Naive thymus-derived CD8-positive, alpha-beta T cell (primary cell): ENCODE measurements around the gene ROGDI. TPM values are rescaled to one million over a fixed set of nuclear protein-coding genes. Genes with fewer than 3 reads are reported as not detected.
A peak's percentile ranks its signal among the peaks of the same experiment; 100 is the strongest.

Experiments used
- ATAC-seq, 2 donors: fragments of 150-1000 bp; cut with Tn5 transposase in 1 of 2; sonication (Bioruptor Pico), chemical (Tn5 transposase) in 1 of 2; 1 replicate in 1 of 2; 2 replicates in 1 of 2; pipeline ENCODE4 v1.10.0; 2021; ENCODE audit warnings: mild to moderate bottlenecking in 2 of 2, moderate library complexity in 2 of 2
- POLR2A ChIA-PET: fragments of 350-600 bp; sonication (Branson Sonifier 250); formaldehyde crosslinking; loops from one replicate; lab custom pipeline; 2021; ENCODE audit warnings: antibody characterized with exemption; lab: Charles Lee
- DNase-seq, 10 donors: peaks; one replicate each; pipeline versions ENCODE4 v3.0.0 to v3.0.0-alpha.2; 2020 to 2022
- H3K27ac Mint-ChIP-seq, 10 donors: one replicate each; pipeline ENCODE4 v1.8.0; 2020 to 2022; ENCODE audit warnings: mild to moderate bottlenecking in 10 of 10, mixed read lengths in 10 of 10, moderate library complexity in 4 of 10, inconsistent platforms in 1 of 10
- H3K27me3 Mint-ChIP-seq, 5 donors: one replicate each; pipeline ENCODE4 v1.8.0; 2021 to 2022; ENCODE audit warnings: mixed read lengths in 5 of 5
- H3K36me3 Mint-ChIP-seq, 3 donors: one replicate each; pipeline ENCODE4 v1.8.0; 2020 to 2022; ENCODE audit warnings: mixed read lengths in 3 of 3, mild to moderate bottlenecking in 2 of 3, inconsistent platforms in 1 of 3
- H3K4me1 Mint-ChIP-seq, 4 donors: one replicate each; pipeline ENCODE4 v1.8.0; 2021 to 2022; ENCODE audit warnings: mixed read lengths in 4 of 4
- H3K4me3 Mint-ChIP-seq, 10 donors: one replicate each; pipeline ENCODE4 v1.8.0; 2020 to 2022; ENCODE audit warnings: mild to moderate bottlenecking in 10 of 10, mixed read lengths in 10 of 10, moderate library complexity in 6 of 10, inconsistent platforms in 1 of 10
- H3K9me3 Mint-ChIP-seq, 9 donors: one replicate each; pipeline ENCODE4 v1.8.0; 2020 to 2022; ENCODE audit warnings: mixed read lengths in 9 of 9, mild to moderate bottlenecking in 3 of 9, inconsistent platforms in 1 of 9, moderate library complexity in 1 of 9
- polyA plus RNA-seq, 3 donors: library from polyadenylated mRNA; unstranded; fragments of 300-500 nt; fragmentation: Illumina TruSeq; gene quantifications; one replicate each; pipeline ENCODE4 v1.2.3, GENCODE V29; 2021
- total RNA-seq, 8 experiments: library from RNA in 2 of 8; stranded (reverse) in 2 of 8; gene quantifications; one replicate each; pipeline ENCODE4 v1.2.3 and lab custom pipeline; 2021 to 2026

Gene ROGDI
- total and polyA plus RNA-seq, 5 experiments from 2014 or later, result 7.8 to 12.6 (median 11.8) TPM

DNA sequence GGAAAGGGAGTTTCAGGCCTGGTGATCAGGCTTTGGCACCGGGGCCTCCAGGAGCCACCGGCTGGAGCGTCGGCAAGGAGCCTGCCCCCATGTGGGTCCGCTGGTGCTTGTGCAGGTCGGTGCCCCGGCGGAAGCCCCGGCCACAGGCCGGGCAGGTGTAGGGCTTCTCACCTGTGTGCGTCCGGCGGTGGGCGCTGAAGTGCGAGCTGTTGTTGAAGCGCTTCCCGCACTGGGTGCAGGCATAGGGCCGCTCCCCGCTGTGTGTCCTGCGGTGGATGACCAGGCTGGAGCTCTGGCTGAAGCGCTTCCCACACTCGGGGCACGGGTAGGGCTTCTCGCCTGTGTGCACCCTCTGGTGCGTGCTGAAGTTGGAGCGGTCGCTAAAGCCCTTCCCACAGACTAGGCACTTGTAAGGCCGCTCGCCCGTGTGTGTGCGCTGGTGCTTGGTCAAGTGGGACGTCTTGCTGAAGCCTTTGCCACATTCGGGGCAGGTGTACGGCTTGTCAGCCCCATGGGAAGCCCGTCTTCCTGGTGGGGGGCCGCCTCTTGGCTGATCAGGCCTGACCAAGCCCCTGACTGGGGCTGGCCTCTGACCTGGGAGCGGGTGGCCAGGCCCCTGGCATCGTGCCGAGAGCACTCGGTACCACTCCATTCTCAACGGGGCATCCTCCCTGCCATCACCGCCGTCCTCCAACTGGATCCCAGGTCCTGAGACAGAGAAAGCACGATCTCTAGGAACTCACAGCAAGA lies 49.9 kb downstream of the ROGDI start:
- H3K9me3 Mint-ChIP-seq, result no peaks in the 10 kb centered on the region
- peaks cover 0 to 56% (median 12%) of the 10 kb centered on the region in 3 donors for H3K36me3 Mint-ChIP-seq

DNA sequence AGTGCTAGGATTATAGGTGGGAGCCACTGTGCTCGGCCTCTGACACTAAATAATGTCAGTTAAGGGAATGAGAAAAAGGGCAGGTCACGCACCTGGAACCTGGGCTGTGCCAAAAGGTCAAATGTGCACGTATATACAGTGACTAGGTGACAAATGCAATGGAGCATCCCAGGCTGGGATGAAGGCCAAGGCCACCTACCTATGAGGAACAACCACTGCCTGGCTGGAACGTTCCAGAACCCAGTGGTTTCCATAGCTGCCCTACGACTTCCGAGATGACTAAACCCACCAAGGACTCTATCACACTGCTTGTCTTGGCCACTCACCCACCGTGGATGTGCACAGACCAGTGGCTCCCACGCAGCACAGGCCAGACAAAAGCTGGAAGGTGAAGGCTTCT lies 51.5 kb downstream of the ROGDI start:
- DNase-seq, result no peak
- H3K36me3 Mint-ChIP-seq, result peaks cover 0 to 43% (median 11%) of the 10 kb centered on the region in 3 donors
- H3K4me1 Mint-ChIP-seq, result peaks cover 6 to 22% (median 15%) of the 10 kb centered on the region in 4 donors
- POLR2A ChIA-PET, result interaction anchor here (1.6 kb wide), 1 partner anchor 14 kb away, joined by 6 read pairs; no protein-coding TSS in a partner anchor
- no peaks in the 10 kb centered on the region for H3K27me3 Mint-ChIP-seq
- peak overlapping the region in 1 of 10 donors; percentile 31 for H3K27ac Mint-ChIP-seq
- H3K9me3 Mint-ChIP-seq, result no peaks in the 10 kb centered on the region
- no peak overlapping the region for H3K4me3 Mint-ChIP-seq
- no peak for ATAC-seq

More for the DNA sequence above, 49.9 kb downstream of the ROGDI start:
- POLR2A ChIA-PET, result interaction anchor here (0.6 to 1.3 kb wide), 2 partner anchors 18 to 333 kb away, joined by 4 read pairs; partner anchors contain the start of gene DNAAF8
- Mint-ChIP-seq H3K27me3 (no peaks in the 10 kb centered on the region), H3K27ac (peak overlapping the region in 1 of 10 donors; percentile 21), H3K4me3 (no peak overlapping the region), H3K4me1 (peaks cover 3 to 13% (median 8%) of the 10 kb centered on the region in 4 donors)
- no peak for DNase-seq
- ATAC-seq, result no peak

DNA sequence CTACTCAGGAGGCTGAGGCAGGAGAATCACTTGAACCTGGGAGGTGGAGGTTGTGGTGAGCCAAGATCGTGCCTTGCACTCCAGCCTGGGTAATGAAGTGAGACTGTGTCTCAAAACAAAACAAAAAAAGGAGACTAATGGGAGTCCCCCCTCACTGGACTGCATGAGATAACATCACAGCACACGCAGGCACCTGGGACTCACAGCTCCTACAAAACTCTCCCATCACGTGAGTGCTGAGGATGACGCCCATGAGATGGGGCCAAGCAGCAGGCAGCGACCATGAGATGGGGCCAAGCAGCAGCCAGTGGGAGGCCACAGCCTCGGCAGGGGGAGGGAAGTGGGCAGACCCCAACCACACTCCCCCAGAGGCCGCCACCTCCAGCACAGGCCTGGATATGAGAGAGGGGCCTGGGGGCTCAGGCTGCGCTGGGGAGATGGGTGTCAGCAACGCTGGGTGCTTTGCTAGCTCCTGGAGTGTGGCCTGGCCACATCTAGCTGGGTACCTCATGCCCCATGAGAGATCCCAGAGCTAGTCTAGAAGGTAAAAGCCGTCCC lies 52.7 kb downstream of the ROGDI start:
- H3K27ac Mint-ChIP-seq, result no peak overlapping the region
- POLR2A ChIA-PET, result interaction anchor here (0.9 kb wide), 1 partner anchor 13 kb away, joined by 3 read pairs; no protein-coding TSS in a partner anchor
- ATAC-seq, result no peak
- no peak overlapping the region for H3K4me3 Mint-ChIP-seq
- H3K36me3 Mint-ChIP-seq, result peaks cover 0 to 34% (median 2%) of the 10 kb centered on the region in 3 donors
- no peaks in the 10 kb centered on the region for H3K9me3 Mint-ChIP-seq
- peaks cover 6 to 22% (median 15%) of the 10 kb centered on the region in 4 donors for H3K4me1 Mint-ChIP-seq
- no peak for DNase-seq
- no peaks in the 10 kb centered on the region for H3K27me3 Mint-ChIP-seq

DNA sequence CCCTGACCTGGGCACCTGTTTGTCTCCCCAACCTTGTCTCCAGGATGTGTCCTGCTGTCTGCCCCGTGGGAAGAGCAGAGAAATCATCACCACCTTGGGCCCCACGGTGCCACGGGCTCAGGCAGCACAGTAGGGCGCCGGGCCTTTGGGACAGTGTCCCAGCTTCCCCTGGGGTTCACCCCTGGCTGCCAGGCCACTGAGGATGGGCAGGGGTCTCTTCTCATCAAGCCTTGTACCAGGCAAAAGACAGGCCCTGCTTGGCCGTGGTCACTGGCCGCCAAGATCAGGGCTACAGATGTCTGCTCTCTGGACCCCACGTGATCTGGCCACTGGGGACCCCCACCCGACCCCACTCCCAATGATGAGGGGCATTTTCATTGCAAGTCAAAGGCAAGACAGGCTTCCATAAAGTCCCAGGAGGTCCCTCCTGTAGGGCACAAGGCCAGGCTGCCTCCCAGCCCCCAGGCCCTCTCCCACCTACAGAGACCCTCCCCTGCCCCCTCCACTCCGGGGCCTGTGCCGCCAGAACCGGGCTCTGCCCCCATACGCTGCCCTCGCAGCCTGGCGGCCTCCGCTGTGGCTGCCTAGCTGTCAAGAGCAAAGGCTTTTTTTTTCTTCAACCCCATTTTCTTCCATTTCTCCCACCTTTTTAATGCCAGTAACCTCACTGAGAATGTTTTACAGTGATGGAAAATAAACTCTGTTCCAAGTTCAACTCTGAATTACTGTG lies 53.6 kb downstream of the ROGDI start:
- peak overlapping the region in 9 of 10 donors; percentile 60 to 94 (median 89) for H3K27ac Mint-ChIP-seq

DNA sequence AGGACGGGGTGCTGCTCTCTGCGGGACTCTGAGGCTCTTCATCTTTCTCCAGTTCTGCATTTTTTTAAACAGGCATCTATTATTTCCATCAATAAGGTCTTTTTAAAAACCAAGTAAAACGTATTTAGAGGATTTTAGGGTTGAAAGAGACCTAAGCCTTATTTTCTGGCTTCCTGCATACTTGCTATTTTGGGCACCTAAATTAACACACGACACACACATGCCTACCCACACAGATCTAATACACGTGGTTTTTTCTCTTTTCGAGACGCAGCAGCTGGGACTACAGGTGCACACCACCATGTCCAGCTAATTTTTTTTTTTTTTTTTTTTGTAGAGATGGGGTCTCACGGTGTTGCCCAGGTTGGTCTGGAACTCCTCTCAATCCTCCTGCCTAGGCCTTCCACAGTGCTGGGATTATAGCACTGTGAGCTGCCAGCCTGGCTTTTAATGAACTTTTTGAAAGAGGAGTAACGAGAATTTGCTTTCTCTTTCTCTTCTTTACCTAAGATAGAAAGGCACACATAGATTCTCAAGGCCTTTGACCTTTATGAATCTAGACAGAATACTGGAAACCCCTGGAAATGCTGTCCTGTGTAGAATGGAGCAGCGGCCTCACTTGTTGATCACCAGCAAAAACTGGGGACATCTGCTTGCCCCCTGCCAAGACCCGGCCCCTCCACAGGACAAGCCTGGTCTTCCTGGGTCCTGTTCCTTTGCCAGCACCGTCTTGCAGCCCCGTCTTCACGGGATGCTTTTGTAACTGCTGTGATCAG lies 54.3 kb downstream of the ROGDI start:
- peak overlapping the region in 9 of 10 donors; percentile 60 to 94 (median 89) for H3K27ac Mint-ChIP-seq
- no peaks in the 10 kb centered on the region for H3K9me3 Mint-ChIP-seq
- DNase-seq (peak in 2 of 10 donors; percentile 38 to 42), ATAC-seq (peak; percentile 64 to 82)
- POLR2A ChIA-PET, result interaction anchor here (0.5 to 2.9 kb wide), 8 partner anchors 14 to 1284 kb away, joined by 3 to 26 read pairs (median 3); partner anchors contain the start of genes ANKS3, DNAAF8, ROGDI and ZNF500
- peaks cover 12 to 28% (median 21%) of the 10 kb centered on the region in 4 donors for H3K4me1 Mint-ChIP-seq
- H3K27me3 Mint-ChIP-seq, result no peaks in the 10 kb centered on the region
- H3K4me3 Mint-ChIP-seq, result peak overlapping the region in 9 of 10 donors; percentile 39 to 89 (median 67)
- peaks cover 0 to 22% (median 0%) of the 10 kb centered on the region in 3 donors for H3K36me3 Mint-ChIP-seq

More for the DNA sequence above, 53.6 kb downstream of the ROGDI start:
- H3K4me1 Mint-ChIP-seq, result peaks cover 6 to 22% (median 15%) of the 10 kb centered on the region in 4 donors
- H3K36me3 Mint-ChIP-seq, result peaks cover 0 to 28% (median 0%) of the 10 kb centered on the region in 3 donors
- ATAC-seq, result no peak
- DNase-seq, result no peak
- peak overlapping the region in 7 of 10 donors; percentile 18 to 89 (median 67) for H3K4me3 Mint-ChIP-seq
- no peaks in the 10 kb centered on the region for H3K27me3 Mint-ChIP-seq
- no peaks in the 10 kb centered on the region for H3K9me3 Mint-ChIP-seq
- POLR2A ChIA-PET, result interaction anchor here (0.9 to 2.9 kb wide), 4 partner anchors 12 to 48 kb away, joined by 3 to 26 read pairs (median 5); partner anchors contain the start of genes ANKS3, DNAAF8 and ZNF500

DNA sequence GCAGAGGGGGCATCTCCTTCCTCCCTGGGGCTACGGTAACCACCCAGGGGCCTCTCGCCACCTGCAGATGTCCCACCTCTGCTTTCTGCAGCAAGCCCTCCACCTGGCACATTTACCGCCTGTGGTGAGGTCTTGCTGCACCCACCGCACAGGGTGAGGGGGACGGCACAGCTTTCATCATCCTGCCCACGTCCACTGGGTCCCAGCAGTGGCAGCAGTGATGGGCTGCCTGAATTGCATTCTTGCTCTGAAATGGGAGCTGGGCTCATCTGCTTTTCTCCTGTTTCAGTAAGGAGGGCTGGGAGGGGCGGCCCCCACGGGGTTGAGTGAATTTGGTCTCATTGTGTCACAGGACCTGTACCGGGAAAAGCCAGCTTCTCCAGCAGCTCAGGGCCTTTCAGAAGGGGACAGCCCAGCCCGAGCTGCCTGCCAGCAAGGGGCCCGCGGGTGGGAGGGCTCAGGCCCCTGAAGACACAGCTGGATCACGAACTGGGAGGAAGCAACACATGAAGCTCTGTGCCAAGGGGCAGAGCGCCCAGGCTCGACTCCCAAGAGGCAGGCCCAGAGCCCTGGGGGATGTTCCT lies 55.4 kb downstream of the ROGDI start:
- DNase-seq (peak in 2 of 10 donors; percentile 14 to 24), ATAC-seq (peak; percentile 33 to 45)
- H3K4me1 Mint-ChIP-seq, result peaks cover 16 to 33% (median 24%) of the 10 kb centered on the region in 4 donors
- peak overlapping the region; percentile 24 to 94 (median 86) for H3K27ac Mint-ChIP-seq
- peak overlapping the region in 7 of 10 donors; percentile 22 to 89 (median 67) for H3K4me3 Mint-ChIP-seq
- POLR2A ChIA-PET, result interaction anchor here (0.7 to 2.9 kb wide), 6 partner anchors 13 to 97 kb away, joined by 3 to 26 read pairs (median 6); partner anchors contain the start of genes ANKS3, DNAAF8, ROGDI and ZNF500
- H3K27me3 Mint-ChIP-seq, result no peaks in the 10 kb centered on the region
- H3K9me3 Mint-ChIP-seq, result no peaks in the 10 kb centered on the region
- H3K36me3 Mint-ChIP-seq, result peaks cover 0 to 17% (median 0%) of the 10 kb centered on the region in 3 donors

Other genes with a start within 250 kb of the ROGDI start
- gene C16orf96, start 246.3 kb downstream of the ROGDI start, total RNA-seq, result under 1 TPM; 0.38 to 0.52 TPM
- gene C16orf96, start 246.3 kb downstream of the ROGDI start, polyA plus RNA-seq, result under 1 TPM in 2 of 3 donors, not detected in 1; 0.07 to 0.08 TPM
- gene UBALD1, start 187.7 kb downstream of the ROGDI start, total RNA-seq, result 10 to 100 TPM; 26.0 to 27.4 TPM
- 1 to 10 TPM; 2.5 to 3.9 (median 2.7) TPM for gene UBALD1, start 187.7 kb downstream of the ROGDI start, polyA plus RNA-seq
- gene MGRN1, start 177.8 kb downstream of the ROGDI start, total RNA-seq, result 10 to 100 TPM; 66.4 to 70.5 TPM
- gene MGRN1, start 177.8 kb downstream of the ROGDI start, polyA plus RNA-seq, result 1 to 10 TPM; 4.5 to 5.8 (median 5.6) TPM
- 10 to 100 TPM; 56.7 to 59.3 TPM for gene NUDT16L1, start 109.1 kb downstream of the ROGDI start, total RNA-seq
- gene NUDT16L1, start 109.1 kb downstream of the ROGDI start, polyA plus RNA-seq, result 100 to 1,000 TPM in 2 of 3 donors, 10 to 100 TPM in 1; 90.0 to 131 (median 119) TPM
- gene ANKS3, start 68.4 kb downstream of the ROGDI start, total RNA-seq, result 10 to 100 TPM; 31.5 to 37.0 TPM
- 1 to 10 TPM; 4.3 to 9.0 (median 4.5) TPM for gene ANKS3, start 68.4 kb downstream of the ROGDI start, polyA plus RNA-seq
- gene DNAAF8, start 68.1 kb downstream of the ROGDI start, total RNA-seq, result under 1 TPM; 0.26 to 0.30 TPM
- gene DNAAF8, start 68.1 kb downstream of the ROGDI start, polyA plus RNA-seq, result under 1 TPM in 2 of 3 donors, not detected in 1; 0.34 to 0.48 TPM
- 10 to 100 TPM; 29.1 to 34.7 TPM for gene ZNF500, start 35.5 kb downstream of the ROGDI start, total RNA-seq
- gene ZNF500, start 35.5 kb downstream of the ROGDI start, polyA plus RNA-seq, result 10 to 100 TPM; 14.3 to 17.3 (median 16.8) TPM
- gene SEPTIN12, start 14.3 kb downstream of the ROGDI start, total RNA-seq, result not detected
- gene SEPTIN12, start 14.3 kb downstream of the ROGDI start, polyA plus RNA-seq, result not detected
- gene SMIM22, start 7.3 kb downstream of the ROGDI start, total RNA-seq, result not detected
- gene SMIM22, start 7.3 kb downstream of the ROGDI start, polyA plus RNA-seq, result not detected
- 100 to 1,000 TPM; 111 to 112 TPM for gene GLYR1, start 44.7 kb upstream of the ROGDI start, total RNA-seq
- gene GLYR1, start 44.7 kb upstream of the ROGDI start, polyA plus RNA-seq, result 10 to 100 TPM; 29.7 to 39.6 (median 38.1) TPM
- gene UBN1, start 44.8 kb upstream of the ROGDI start, total RNA-seq, result 10 to 100 TPM; 40.6 to 40.9 TPM
- 10 to 100 TPM; 10.9 to 18.4 (median 14.2) TPM for gene UBN1, start 44.8 kb upstream of the ROGDI start, polyA plus RNA-seq
- gene PPL, start 134.5 kb upstream of the ROGDI start, total RNA-seq, result not detected
- under 1 TPM in 1 of 3 donors, not detected in 2; 0.48 TPM for gene PPL, start 134.5 kb upstream of the ROGDI start, polyA plus RNA-seq
- not detected for gene SEC14L5, start 155.7 kb upstream of the ROGDI start, total RNA-seq
- gene SEC14L5, start 155.7 kb upstream of the ROGDI start, polyA plus RNA-seq, result not detected
- 10 to 100 TPM; 36.7 to 39.0 TPM for gene NAGPA, start 231.3 kb upstream of the ROGDI start, total RNA-seq
- 10 to 100 TPM; 24.8 to 34.1 (median 32.6) TPM for gene NAGPA, start 231.3 kb upstream of the ROGDI start, polyA plus RNA-seq